Measurements from ENCODE around the gene ZNF557. TPM values are rescaled to one million over a fixed set of nuclear protein-coding genes. Genes with fewer than 3 reads are reported as not detected.

The ZNF557 gene
- total RNA-seq, 1 donor from 2014 or later: 2.9 TPM

- DNase-seq (no peak), ATAC-seq (ENCODE audit: poor library complexity) (peak; percentile 55)
- intact Hi-C loops (cut with DNase I): no loop called here
Observed at GRCh38 chr19:7115721-7116120, 46.2 kb downstream of the ZNF557 start.

DNA sequence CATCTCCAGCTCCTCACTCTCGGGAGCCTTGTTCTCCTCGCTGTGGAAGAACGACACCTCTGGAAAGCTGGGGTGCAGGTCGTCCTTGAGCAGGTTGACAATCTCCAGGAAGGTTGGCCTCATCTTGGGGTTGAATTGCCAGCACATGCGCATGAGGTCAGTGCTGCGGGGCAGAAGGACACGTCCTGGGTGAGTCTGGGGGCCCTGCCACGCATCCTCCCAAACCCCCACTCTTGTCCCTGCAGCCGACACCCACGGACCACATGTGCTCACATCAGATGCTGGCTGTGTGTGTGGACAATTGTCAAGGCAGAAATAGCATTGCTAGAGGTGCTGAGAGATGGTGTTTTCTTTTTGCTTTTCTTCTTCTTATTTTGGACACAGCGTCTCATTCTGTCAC lies 47.7 kb downstream of the ZNF557 start:
- DNase-seq: no peak
- ATAC-seq (ENCODE audit: poor library complexity): no peak
- intact Hi-C loops (cut with DNase I): no loop called here

- ATAC-seq (ENCODE audit: poor library complexity) (no peak), DNase-seq (no peak)
- intact Hi-C loops (cut with DNase I): no loop called here
Observed at GRCh38 chr19:7119582-7119981, 50.1 kb downstream of the ZNF557 start.

- intact Hi-C loops (cut with DNase I): no loop called here
- DNase-seq (no peak), ATAC-seq (ENCODE audit: poor library complexity) (no peak)
Observed at GRCh38 chr19:7120499-7120898, 51.0 kb downstream of the ZNF557 start.

GRCh38 chr19:7122701-7123100 lies 53.2 kb downstream of the ZNF557 start:
- intact Hi-C loops (cut with DNase I): no loop called here
- DNase-seq: no peak
- ATAC-seq (ENCODE audit: poor library complexity): no peak

- intact Hi-C loops (cut with DNase I): no loop called here
- DNase-seq: no peak
- ATAC-seq (ENCODE audit: poor library complexity): no peak
Observed at GRCh38 chr19:7124782-7125181, 55.3 kb downstream of the ZNF557 start.

DNA sequence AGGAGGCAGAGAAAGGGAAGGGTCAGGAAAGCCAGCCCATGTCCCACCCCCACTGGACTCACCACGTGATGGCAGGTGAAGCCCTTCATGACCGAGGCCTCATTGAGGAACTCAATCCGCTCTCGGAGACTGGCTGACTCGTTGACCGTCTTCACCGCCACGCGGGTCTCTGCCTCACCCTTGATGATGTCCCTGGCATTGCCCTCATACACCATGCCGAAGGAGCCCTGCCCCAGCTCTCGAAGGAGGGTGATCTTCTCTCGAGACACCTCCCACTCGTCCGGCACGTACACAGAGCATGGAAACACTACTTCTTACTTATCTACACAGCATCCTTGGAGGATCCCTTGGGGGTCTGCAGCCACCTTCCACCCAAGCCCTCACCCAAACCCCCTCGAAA lies 55.7 kb downstream of the ZNF557 start:
- intact Hi-C loops (cut with DNase I): no loop called here
- DNase-seq (no peak), ATAC-seq (ENCODE audit: poor library complexity) (no peak)

GRCh38 chr19:7126132-7126531 lies 56.6 kb downstream of the ZNF557 start:
- DNase-seq (no peak), ATAC-seq (ENCODE audit: poor library complexity) (no peak)
- intact Hi-C loops (cut with DNase I): no loop called here

DNA sequence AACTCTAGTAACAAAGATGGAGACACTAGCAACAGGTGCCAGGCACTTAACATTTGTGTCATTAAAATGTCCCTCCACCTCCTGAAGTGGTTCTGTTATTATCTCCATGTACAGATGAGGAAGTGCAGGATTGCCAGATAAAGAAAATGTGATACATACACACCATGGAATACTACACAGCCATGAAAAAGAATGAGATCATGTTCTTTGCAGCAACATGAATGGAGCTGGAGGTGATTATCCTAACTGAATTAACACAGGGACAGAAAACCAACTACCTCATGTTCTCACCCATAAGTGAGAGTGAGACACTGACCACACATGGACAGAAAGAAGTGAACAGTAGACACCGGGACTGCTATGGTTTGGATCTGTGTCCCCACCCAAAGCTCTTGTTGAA lies 60.5 kb downstream of the ZNF557 start:
- intact Hi-C loops (cut with DNase I): no loop called here
- ATAC-seq (ENCODE audit: poor library complexity) (no peak), DNase-seq (no peak)

- DNase-seq (no peak), ATAC-seq (ENCODE audit: poor library complexity) (no peak)
- intact Hi-C loops (cut with DNase I): no loop called here
Observed at GRCh38 chr19:7132054-7132453, 62.6 kb downstream of the ZNF557 start.

DNA sequence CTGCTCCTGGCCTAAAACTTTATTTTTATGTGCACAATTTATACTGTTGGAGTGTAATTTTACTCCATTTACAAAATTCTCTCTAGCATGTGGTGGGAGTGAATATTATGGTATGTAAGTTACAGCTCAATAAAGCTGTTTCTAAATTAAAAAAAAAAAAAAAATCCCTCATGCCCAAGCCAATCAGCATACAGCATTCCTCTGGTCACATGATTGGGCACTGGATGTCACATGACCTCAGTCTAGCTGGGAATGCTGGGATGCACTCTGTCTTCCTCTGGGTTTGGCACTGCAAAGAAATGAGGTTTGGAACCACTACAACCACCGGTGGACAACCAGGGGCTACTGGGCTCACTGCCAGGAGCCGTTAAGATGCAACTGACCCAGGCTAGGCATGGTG lies 67.6 kb downstream of the ZNF557 start:
- intact Hi-C loops (cut with DNase I): no loop called here
- DNase-seq (no peak), ATAC-seq (ENCODE audit: poor library complexity) (no peak)

Other genes with a start within 250 kb of the ZNF557 start
- 0.24 TPM for gene ADGRE1, start 182.1 kb upstream of the ZNF557 start, total RNA-seq
- not detected for gene MBD3L2B, start 48.3 kb upstream of the ZNF557 start, total RNA-seq
- not detected for gene MBD3L5, start 39.1 kb upstream of the ZNF557 start, total RNA-seq
- not detected for gene MBD3L4, start 29.5 kb upstream of the ZNF557 start, total RNA-seq
- gene MBD3L2, start 20.4 kb upstream of the ZNF557 start, total RNA-seq: not detected
- not detected for gene MBD3L3, start 11.0 kb upstream of the ZNF557 start, total RNA-seq
- gene INSR, start 224.7 kb downstream of the ZNF557 start, total RNA-seq: 71.9 TPM

Measured in Right ventricle myocardium superior (tissue), 1 donor.